HFF-Myc (cell line): ENCODE data around the gene NUCKS1.
"Not testable (repeated sequence)": the region's sequence is repeated elsewhere in the genome, so short reads cannot be mapped to it uniquely, and the experiment has no call there.

ENCODE experiments used
- DNase-seq: peaks from one replicate; pipeline ENCODE4 v3.0.0-alpha.2; 2011; ENCODE audit warnings: low read depth; ENCODE audit errors: extremely low read depth
- H3K4me3 ChIP-seq: replicated peaks from 2 replicates; pipeline ENCODE4 v1.5.1; 2011; ENCODE audit warnings: low read depth, mild to moderate bottlenecking, control low read depth, low read length
- TF ChIP-seq, protein P1 (sequence below): IDR thresholded peaks from 2 replicates; pipeline ENCODE4 v1.5.1; 2012; ENCODE audit warnings: mild to moderate bottlenecking, low read depth, low read length, control low read depth; ENCODE audit errors: missing control alignments

The NUCKS1 gene

DNA sequence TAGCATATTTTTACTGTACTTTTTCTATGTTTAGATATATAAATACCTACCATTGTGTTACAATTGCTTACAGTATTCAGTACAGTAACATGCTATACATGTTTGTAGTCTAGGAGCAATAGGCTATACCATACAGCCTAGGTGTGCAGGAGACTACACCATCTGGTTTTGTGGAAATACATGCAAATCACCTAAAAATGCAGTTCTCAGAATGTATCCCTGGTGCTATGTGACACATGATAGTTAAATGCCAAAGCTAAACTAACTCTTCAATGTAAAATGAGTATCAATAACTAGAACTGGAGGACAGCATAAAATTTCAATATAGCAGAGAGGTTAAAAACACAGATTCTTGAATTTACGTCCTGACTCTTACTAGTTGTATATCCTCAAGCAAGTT, 14.8 kb downstream of the NUCKS1 start:
- no peak for DNase-seq
- TF ChIP-seq, protein P1, sequence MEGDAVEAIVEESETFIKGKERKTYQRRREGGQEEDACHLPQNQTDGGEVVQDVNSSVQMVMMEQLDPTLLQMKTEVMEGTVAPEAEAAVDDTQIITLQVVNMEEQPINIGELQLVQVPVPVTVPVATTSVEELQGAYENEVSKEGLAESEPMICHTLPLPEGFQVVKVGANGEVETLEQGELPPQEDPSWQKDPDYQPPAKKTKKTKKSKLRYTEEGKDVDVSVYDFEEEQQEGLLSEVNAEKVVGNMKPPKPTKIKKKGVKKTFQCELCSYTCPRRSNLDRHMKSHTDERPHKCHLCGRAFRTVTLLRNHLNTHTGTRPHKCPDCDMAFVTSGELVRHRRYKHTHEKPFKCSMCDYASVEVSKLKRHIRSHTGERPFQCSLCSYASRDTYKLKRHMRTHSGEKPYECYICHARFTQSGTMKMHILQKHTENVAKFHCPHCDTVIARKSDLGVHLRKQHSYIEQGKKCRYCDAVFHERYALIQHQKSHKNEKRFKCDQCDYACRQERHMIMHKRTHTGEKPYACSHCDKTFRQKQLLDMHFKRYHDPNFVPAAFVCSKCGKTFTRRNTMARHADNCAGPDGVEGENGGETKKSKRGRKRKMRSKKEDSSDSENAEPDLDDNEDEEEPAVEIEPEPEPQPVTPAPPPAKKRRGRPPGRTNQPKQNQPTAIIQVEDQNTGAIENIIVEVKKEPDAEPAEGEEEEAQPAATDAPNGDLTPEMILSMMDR, result no peak
- H3K4me3 ChIP-seq, result no peak overlapping the region

DNA sequence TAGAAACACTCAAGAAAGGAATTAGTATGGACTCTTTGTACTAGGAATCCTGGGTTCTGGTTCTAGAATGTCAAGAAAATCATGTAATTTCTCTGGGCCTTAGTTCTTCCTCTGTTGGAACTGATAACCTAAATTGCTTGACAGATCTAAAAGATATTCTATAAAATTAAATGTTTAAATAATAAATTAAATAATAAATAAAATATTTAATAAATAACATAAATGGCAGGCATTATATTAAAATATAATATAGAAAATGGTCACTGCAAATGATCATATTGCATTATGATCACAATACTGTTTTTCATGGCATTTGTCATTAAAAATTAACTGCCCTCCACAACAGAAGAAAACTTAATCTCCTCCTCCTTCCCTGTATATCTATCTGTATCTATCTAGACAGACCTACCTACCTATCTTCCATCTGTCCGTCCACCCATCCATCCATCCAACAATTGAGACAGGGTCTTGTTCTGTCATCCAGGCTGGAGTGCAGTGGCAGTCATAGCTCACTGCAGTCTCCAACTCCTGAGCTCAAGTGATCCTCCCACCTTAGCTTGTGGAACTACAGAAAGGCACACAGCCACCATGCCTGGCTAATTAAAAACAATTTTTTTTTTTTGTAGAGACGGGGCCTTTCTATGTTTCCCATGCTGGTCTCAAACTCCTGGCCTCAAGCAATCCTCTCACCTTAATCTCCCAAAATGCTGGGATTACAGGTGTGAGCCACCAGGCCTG, 16.4 kb downstream of the NUCKS1 start:
- no peak for DNase-seq
- H3K4me3 ChIP-seq, result no peak overlapping the region
- TF ChIP-seq, protein P1, result no peak

DNA sequence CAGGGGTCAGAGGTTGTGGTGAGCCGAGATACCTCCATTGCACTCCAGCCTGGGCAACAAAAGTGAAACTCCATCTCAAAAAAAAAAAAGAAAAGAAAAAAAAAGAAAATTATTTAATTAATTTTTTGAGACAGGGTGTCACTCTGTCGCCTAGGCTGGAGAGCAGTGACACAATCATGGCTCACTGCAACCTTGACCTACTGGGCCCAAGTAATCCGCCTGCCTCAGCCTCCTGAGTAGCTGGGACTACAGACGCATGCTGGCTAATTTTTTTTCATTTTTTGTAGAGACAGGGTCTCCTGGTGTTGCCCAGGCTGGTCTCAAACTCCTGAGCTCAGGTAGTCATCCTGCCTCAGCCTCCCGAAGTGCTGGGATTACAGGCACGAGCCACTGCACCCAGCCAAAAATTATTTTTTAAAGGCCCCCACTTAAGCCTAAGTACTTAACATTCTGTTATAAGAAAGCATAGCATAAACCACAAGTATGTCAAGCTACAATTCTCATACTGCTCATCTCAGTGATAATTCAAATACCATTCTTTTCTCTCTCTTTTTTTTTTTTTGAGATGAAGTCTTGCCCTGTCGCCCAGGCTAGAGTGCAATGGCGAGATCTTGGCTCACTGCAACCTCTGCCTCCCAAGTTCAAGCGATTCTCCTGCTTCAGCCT, 19.9 kb downstream of the NUCKS1 start:
- TF ChIP-seq, protein P1, result no peak
- H3K4me3 ChIP-seq, result no peak overlapping the region
- DNase-seq, result no peak

DNA sequence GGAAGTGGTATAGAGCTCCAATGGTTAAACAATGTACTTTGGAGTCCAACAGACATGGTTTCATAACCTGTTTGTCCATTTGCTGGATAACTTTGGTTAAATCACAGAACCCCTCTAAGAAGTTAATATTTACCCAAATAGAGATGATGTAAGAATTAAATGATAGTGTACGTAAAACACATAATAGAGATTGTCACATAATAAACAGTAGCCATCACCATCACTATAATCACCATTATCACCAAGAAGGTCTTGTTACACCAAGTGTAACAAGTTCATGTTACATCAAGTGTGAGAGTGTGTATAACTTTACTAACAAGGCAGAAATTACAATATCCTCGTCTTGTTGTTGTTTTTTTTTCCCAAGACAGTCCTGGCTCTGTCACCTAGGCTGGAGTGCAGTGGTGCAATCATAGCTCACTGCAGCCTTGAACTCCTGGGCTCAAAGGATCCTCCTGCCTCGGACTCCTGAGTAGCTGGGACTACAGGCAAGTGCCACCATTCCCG, 23.3 kb downstream of the NUCKS1 start:
- H3K4me3 ChIP-seq, result no peak overlapping the region
- TF ChIP-seq, protein P1, result no peak
- DNase-seq, result no peak

DNA sequence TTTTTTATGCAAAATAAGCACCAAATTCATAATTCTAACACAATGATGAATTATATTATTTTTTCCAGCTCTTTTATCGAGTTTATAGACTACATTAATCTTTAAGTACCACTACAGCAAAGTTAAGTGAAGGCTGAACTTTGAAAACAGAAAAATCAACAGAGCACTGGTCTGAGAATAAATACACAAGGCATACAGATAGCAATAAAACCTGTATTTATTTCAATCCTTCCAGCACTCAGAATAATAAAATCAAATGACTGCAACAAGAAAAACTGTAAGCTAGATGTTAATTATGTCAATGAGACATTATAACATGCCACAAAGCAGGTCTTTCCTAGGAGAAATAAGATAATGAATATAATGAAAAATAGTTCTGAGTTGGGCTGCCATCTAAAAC, 24.5 kb downstream of the NUCKS1 start:
- no peak overlapping the region for H3K4me3 ChIP-seq
- TF ChIP-seq, protein P1, result no peak
- DNase-seq, result no peak

DNA sequence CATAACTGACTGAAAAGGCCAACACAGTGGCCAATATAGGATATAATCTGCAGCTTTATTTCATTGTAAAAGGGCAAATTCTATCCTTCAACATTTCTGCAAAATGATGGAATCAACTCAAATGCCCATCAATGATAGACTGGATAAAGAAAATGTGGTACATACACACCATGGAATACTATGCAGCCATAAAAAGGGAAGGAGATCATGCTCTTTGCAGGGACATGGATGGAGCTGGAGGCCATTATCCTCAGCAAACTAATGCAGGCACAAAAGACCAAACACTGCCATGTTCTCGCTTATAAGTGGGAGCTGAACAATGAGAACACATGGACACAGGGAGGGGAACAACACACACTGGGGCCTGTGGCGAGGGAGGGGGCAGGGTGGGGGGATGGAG, 29.2 kb downstream of the NUCKS1 start:
- H3K4me3 ChIP-seq, DNase-seq: not testable (repeated sequence)

DNA sequence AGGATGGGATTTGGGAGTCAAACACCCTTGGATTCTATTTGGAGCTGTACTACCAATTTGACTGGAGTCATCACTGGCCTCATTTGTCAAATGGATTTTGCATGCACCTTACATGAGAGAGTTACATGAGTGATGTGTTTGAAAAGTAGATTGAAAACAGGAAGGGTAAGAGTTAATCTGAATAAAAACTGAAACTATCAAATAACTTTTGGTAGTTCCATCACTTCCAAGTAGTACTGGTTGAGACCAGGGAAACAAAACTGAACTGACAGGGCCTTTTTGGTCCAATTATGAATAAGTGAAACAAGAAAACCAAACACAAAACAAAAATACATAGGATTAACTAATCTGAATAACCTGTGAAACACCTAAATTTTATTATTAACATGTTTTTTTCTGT, 30.2 kb downstream of the NUCKS1 start:
- no peak for DNase-seq
- TF ChIP-seq, protein P1, result no peak

More for the DNA sequence above, 30.2 kb downstream of the NUCKS1 start:
- no peak overlapping the region for H3K4me3 ChIP-seq
